EL (cell line): Measurements from ENCODE around the gene PDCL3.

Source experiments
- DNase-seq: peaks from one replicate; pipeline ENCODE4 v3.0.0-alpha.2; 2016

Gene PDCL3

DNA sequence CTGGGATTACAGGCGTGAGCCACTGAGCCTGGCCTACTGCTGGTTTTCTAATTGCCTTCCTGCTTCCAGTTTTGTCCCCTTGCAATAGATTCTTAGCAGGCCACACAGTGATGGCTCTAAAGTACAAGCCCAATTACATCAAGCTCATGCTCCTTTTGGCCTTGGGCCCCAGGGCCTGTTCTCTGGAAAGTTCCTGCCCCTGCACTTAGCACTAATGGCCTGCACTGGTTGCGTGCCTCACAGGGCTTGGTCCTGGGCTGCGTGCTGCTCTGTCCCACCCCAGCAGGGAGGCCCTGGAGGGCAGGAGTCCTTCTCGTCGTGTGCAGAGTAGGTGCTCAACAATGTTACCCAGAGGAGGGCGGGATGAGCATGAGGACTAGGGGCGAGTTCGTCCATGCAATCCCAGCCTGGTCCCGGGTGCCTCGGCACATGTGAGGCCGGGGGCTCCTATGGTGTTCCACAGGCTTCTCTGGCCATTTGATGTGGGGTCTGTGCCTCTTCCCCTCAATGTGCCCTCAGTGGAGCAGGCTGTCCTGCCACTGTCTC is 51.7 kb downstream of the PDCL3 start:
- no peak for DNase-seq

DNA sequence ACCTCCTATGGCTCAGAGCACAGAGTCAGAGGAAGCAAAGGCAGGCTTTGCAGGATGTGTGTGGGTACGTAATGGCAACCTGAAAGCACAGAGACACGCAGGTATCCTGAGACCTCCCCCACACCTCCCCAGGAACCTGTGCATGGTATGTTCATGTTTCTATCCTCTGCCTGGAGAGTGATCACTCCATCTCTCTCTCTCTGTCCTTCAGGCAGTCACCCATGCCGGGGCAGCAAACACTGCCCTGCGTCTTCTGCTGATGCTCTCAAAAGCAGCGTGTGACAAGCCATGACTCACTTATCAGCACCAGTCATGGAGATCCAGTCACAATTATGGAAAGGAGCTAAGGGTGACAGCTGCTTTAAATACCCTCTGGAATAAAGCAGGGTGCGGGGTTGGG is 52.7 kb downstream of the PDCL3 start:
- DNase-seq: no peak

DNA sequence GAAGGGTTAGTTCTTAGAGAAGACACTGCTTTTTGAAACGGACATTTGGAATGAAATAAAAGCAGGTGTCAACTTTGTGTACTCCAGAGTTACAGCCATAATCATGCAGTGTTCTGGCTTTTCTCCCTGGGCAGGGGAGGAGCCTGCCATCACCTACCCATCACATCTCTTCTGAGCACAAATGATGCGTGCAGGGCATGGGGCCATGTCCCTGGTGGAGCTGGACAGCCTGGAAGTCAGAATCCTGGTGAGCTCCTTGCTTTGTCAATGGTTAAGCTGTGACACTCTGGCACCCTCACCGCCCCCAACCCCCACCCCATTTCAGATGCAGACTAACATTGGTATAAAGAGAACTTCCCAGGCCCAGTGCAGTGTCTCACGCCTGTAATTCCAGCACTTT is 53.1 kb downstream of the PDCL3 start:
- DNase-seq: no peak

DNA sequence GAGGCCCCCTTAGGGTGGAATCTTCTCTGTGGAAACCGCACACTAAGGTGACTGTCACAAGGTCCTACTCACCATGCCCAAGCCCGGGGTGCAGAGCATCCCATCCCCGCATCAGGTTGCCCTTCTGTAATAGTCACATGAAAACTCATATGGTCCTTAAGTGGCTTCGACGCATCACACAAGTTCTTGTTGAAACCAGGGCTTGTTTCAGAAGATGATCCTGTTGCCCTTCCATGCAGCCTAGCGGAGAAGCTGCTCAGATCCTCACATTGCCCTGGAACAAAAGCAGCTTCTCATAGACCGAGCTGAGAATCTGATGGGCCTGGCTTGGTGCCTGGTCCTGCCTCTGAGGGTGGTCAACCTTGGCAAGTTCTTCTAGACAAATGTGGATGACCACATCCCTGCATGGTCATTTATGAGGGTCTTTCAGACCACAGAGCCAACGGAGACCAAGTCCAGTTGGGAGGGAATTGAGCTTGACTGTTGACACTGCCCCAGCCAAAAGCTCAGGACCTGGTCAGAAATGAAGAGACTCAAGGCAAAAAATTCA is 54.1 kb downstream of the PDCL3 start:
- DNase-seq: no peak

DNA sequence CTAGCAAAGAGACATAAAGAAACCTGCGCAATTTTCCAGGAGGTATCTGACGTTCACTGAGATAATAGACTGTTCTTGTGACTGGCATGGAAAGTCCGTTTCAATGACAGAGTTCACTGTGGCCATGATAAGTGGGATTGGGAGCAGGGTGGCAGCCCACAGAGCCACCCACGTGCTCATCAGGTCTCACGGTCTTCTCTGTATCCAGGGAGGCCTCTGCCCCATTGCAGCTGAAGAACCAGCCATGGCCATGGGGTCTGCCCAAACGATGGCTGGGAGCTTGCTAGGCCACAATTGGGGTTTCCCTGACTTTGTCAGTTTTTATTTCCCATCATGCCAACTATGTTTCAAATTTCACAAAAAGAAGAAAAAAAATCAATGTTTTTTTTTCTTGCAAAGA is 57.2 kb downstream of the PDCL3 start:
- DNase-seq: no peak

DNA sequence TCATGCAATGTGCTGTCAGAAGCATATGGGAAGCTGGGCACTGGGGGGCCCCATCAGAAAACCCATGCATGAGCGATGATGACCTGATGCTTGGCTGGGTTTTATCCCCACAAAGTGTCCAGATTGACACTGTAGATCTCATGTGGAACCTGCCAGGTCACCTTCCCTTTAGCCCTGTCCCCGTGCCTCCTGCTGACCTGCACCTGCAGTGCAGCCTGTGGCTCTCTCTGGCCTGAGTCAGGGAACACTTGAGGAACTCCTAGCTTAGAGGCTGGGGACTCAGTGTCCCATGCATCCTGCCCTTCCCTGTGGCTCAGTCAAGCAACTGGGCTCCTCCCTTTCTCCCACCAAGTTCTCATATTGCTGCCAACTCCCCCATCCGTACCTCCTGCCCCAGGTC is 57.7 kb downstream of the PDCL3 start:
- no peak for DNase-seq

DNA sequence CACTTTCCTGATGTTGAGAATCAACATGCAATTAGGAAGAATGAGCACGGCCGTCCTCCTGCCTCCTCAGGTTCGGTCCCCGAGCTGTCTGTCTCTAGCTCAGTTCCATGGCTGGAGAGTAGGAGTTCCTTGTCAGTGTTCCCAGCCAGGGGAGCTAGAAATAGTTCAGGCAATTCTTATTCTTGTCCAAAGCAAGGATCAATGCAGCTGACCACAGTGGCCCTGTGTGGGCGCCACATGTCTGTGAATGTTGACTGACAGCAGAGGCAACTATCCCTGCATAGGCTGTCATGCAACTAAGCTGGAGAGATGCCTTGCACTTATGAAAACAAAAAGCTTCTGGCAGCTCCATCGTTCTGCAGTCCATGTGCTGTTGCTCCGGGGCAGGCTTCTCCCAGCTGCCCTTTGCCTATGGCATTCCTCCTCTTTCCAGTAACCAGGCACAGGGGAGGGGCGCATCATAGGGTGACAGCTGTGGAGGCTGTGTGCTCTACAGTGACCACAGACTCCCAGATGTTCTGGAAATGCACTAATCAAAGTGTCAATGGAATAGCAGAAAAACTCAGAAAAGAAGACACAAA is 58.7 kb downstream of the PDCL3 start:
- no peak for DNase-seq

DNA sequence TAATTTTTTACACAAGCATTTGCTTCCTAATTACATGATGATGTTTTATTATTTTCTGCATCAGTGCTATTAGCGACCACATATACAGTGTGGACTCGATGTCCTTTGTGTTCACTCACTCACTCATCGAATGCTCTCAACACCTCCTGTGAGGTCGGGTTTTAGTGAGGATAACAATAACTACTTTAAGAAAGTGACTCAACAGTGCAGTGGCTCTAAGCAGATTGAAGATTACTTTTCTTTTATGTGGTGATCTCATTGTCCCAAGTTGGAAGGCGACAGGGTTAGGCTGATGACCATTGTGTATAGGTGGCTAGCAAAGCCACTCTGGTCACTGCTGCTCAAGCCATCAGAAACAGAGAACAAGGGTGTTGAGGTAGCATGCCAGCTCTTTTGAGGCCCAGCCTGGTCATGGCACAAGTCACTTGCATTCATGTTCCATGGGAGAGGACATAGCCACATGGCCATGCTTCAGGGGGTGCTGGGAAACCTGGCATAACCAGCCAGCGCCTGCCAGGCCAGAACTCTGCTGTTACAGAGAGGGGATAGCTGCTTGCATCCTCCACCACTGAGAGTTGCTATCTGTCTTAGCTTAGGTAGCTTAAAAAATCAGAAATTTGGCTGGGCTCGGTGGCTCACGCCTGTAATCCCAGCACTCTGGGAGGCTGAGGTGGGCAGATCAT is 60.4 kb downstream of the PDCL3 start:
- DNase-seq: no peak

DNA sequence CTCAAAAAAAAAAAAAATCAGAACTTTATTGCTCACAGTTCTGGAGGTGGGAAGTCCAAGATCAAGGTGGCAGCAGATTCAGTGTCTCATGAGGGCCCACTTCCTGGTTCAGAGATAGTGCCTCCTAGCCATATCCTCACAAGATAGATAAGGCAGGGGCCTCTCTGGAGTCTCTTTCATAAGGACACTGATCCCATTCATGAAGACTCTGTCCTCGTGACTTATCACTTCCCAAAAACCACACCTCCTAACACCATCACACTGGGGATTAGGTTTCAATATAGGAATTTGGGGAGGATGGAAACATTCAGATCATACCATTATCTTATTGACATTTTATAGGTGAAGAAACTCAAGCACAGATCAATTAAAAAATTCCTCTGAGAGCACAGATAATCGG is 61.1 kb downstream of the PDCL3 start:
- no peak for DNase-seq

DNA sequence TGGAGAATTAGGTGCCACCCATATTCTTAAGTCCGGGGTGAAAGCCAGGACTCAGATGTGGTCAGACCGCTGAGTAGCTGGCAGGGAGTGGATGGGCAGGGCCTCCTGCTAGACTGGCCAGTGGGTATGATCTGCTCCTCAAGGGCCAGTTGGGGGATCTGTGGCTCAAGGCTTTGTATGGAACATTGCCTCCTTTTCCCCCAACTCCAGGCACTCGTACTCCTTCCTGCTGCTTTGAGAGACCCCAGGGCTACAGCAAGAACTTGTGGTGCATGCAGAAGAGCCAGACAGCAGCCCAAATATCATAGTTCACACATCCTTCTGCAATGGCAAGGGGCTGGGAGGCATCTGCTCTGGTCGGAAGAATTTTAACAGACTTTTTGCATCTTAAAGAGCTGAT is 61.7 kb downstream of the PDCL3 start:
- DNase-seq: no peak

DNA sequence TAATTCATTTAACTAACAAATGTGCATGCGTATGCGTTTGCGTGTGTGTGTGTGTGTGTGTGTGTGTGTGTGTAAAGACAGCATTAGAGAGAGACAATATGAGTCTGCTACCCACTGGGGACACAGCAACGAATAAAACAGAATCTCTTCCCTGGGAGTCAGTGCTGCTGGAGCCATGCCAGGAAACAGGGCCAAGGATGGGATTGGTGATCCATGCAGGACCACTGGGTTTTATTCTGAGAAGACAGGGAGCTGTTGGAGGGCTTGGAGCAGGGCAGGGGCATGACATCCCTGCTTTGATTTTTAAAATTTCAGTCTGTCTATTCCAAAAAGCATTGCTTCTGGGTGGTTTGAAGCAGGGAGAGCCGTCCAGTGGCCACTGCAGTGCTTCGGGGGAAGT is 62.9 kb downstream of the PDCL3 start:
- no peak for DNase-seq
